Heart left ventricle (tissue), 16 donors: Measurements from ENCODE around the gene CTNND2. TPM values are rescaled to one million over a fixed set of nuclear protein-coding genes. Genes with fewer than 3 reads are reported as not detected.

ENCODE experiments used
- ATAC-seq, 4 donors: fragments of 200-7000 bp; cut with Tn5 transposase; one replicate each; pipeline ENCODE4 v1.9.1; 2020 to 2022; ENCODE audit warnings: moderate library complexity in 4 of 4, mild to moderate bottlenecking in 3 of 4, moderate number of reproducible peaks in 1 of 4
- DNase-seq, 5 donors: peaks; one replicate each; pipeline ENCODE4 v3.0.0-alpha.2; 2020
- H3K27ac ChIP-seq, 12 donors: fragments of 200-600 bp; sonication (generic) in 4 of 12; one replicate each; pipeline versions ENCODE4 v1.5.0 to v1.8.0; 2016 to 2022; ENCODE audit warnings: mild to moderate bottlenecking in 2 of 12
- H3K27me3 ChIP-seq, 9 donors: fragments of 200-600 bp; sonication (generic) in 2 of 9; one replicate each; pipeline versions ENCODE4 v1.5.1 to v1.8.0; 2016 to 2022; ENCODE audit warnings: mild to moderate bottlenecking in 3 of 9
- H3K36me3 ChIP-seq, 9 donors: fragments of 200-600 bp; sonication (generic) in 2 of 9; one replicate each; pipeline versions ENCODE4 v1.5.0 to v1.8.0; 2018 to 2022; ENCODE audit warnings: mild to moderate bottlenecking in 2 of 9
- H3K4me1 ChIP-seq, 12 donors: fragments of 200-600 bp; sonication (generic) in 4 of 12; one replicate each; pipeline versions ENCODE4 v1.5.0 to v1.8.0; 2016 to 2022; ENCODE audit warnings: mild to moderate bottlenecking in 3 of 12
- H3K4me3 ChIP-seq, 12 donors: fragments of 200-600 bp; sonication (generic) in 4 of 12; one replicate each; pipeline versions ENCODE4 v1.5.0 to v1.8.0; 2017 to 2022; ENCODE audit warnings: mild to moderate bottlenecking in 9 of 12, moderate library complexity in 4 of 12
- H3K9me3 ChIP-seq, 12 donors: fragments of 200-600 bp; sonication (generic) in 4 of 12; one replicate each; pipeline versions ENCODE4 v1.5.0 to v1.8.0; 2016 to 2022; ENCODE audit warnings: mild to moderate bottlenecking in 1 of 12
- CTCF ChIP-seq, 12 donors: fragments of 200-600 bp; sonication (generic) in 4 of 12; IDR thresholded peaks; one replicate each; pipeline versions ENCODE4 v1.5.0 to v1.8.0; 2018 to 2022; ENCODE audit warnings: antibody characterized with exemption in 12 of 12, mild to moderate bottlenecking in 5 of 12
- POLR2A ChIP-seq, 2 donors: fragments of 450-650 bp; IDR thresholded peaks; one replicate each; pipeline ENCODE4 v1.6.1; 2017; ENCODE audit warnings: antibody characterized with exemption in 2 of 2, mild to moderate bottlenecking in 2 of 2, moderate library complexity in 2 of 2
- WGBS, 4 donors: extraction: QIAGEN DNeasy Blood & Tissue Kit in 2 of 4; methylation state at CpG; one replicate each; pipeline versions ENCODE4 v1.1.5 to v1.1.7; 2013 to 2018; 5-methylcytosine and 5-hydroxymethylcytosine counted together
- intact Hi-C, 10 donors: fragments of 100-400 bp; cut with DNase I; formaldehyde crosslinking; loops; one replicate each; pipeline versions ENCODE4 v1.11.1 to v1.14.2; 2022
- polyA plus RNA-seq, 2 donors: library from polyadenylated mRNA; stranded (reverse); fragments of 200-250 nt; gene quantifications; one replicate each; pipeline ENCODE4 v1.2.3, GENCODE V29; 2013
- total RNA-seq, 9 donors: library from RNA; depleted of rRNA in 2 of 9; stranded (reverse); fragments of >200 nt in 2 of 9; fragmentation: NEBNext Ultra II Directional in 3 of 9; extraction: Animal tissue kit (Norgen Biotek cat#: 25700) in 3 of 9; gene quantifications; one replicate each; pipeline versions ENCODE4 v1.1.0 to v1.2.4, GENCODE V29; 2016 to 2023
- donor health status: ischemic (EF 13 %, LVEDD 7.1; RV severe dilation, severe dysfunction).
- donor health status: healthy with polysubstance abuse.
- donor health status: DM: no; HTN: yes; CAD: no.
- donor health status: DM: no; HTN: no; CAD: no.
- donor health status: ischemic (EF 25% LVEDD 6.9; RV normal size, moderate dysfunction).
- donor health status: ischemic (EF 25% LVEDD 5.7; RV mildly dilated, moderate dysfunction).
- donor health status: healthy.
- donor health status: DM: yes; HTN: yes; CAD: no.
- donor health status: ischemic (EF 35%, LVEDD 5.7; RV mildly dilated, moderate dysfunction).
- donor health status: nonischemic (EF 11% LVEDD 7.7; RV severe dilation, severe dysfunction).
- donor health status: DM: yes; HTN: yes; CAD: no.
- donor health status: PGD.
- donor health status: ischemic (EF 29% LVEDD 5.4; RV normal size, mild dysfunction).
- donor health status: nonischemic (EF 23%, LVEDD 6.1; RV moderate dilation, normal function).

The CTNND2 gene
- total and polyA plus RNA-seq, 11 donors = 4.0 to 36.8 (median 20.2) TPM

- 44 to 56% (median 52%) methylated on average over 2 of the region's 2 CpGs for WGBS, 4 donors
- Histone ChIP-seq H3K36me3 (no peaks in the 10 kb centered on the region), H3K4me1 (no peaks in the 10 kb centered on the region), H3K4me3 (no peak overlapping the region), H3K9me3 (no peaks in the 10 kb centered on the region), H3K27me3 (no peaks in the 10 kb centered on the region), H3K27ac (no peak overlapping the region)
- DNase-seq (no peak), ATAC-seq (no peak)
- intact Hi-C loops = no loop called here
- TF ChIP-seq POLR2A (IDR thresholded peaks at IDR 0.05) = no peak
- TF ChIP-seq CTCF (IDR thresholded peaks at IDR 0.05) = no peak
These were observed 127.2 kb downstream of the CTNND2 start for GRCh38 chr5:11777096-11777495.

- intact Hi-C loops = no loop called here
- 71 to 83% (median 77%) methylated on average over 2 of the region's 2 CpGs for WGBS, 4 donors
- Histone ChIP-seq H3K36me3 (no peaks in the 10 kb centered on the region), H3K9me3 (no peaks in the 10 kb centered on the region), H3K4me3 (no peak overlapping the region), H3K27me3 (no peaks in the 10 kb centered on the region), H3K27ac (no peak overlapping the region), H3K4me1 (no peaks in the 10 kb centered on the region)
- DNase-seq = no peak
- TF ChIP-seq CTCF (IDR thresholded peaks at IDR 0.05) = no peak
- no peak for TF ChIP-seq POLR2A (IDR thresholded peaks at IDR 0.05)
- no peak for ATAC-seq
These were observed 133.9 kb downstream of the CTNND2 start for GRCh38 chr5:11770310-11770709.

- TF ChIP-seq CTCF (IDR thresholded peaks at IDR 0.05) (no peak), POLR2A (IDR thresholded peaks at IDR 0.05) (no peak)
- Histone ChIP-seq H3K9me3 (peaks cover 0 to 16% (median 2%) of the 10 kb centered on the region in 12 donors), H3K4me3 (no peak overlapping the region), H3K36me3 (no peaks in the 10 kb centered on the region), H3K27ac (no peak overlapping the region), H3K4me1 (no peaks in the 10 kb centered on the region), H3K27me3 (no peaks in the 10 kb centered on the region)
- ATAC-seq = no peak
- WGBS, 4 donors = 83 to 90% (median 90%) methylated on average over 8 of the region's 8 CpGs
- intact Hi-C loops = no loop called here
- no peak for DNase-seq
These were observed 143.2 kb downstream of the CTNND2 start for GRCh38 chr5:11760934-11761603.

GRCh38 chr5:11758321-11758720 is 145.9 kb downstream of the CTNND2 start:
- WGBS, 4 donors = 55 to 64% (median 60%) methylated on average over 1 of the region's 1 CpG
- TF ChIP-seq CTCF (IDR thresholded peaks at IDR 0.05) (no peak), POLR2A (IDR thresholded peaks at IDR 0.05) (no peak)
- Histone ChIP-seq H3K4me1 (no peaks in the 10 kb centered on the region), H3K27ac (no peak overlapping the region), H3K36me3 (no peaks in the 10 kb centered on the region), H3K4me3 (no peak overlapping the region), H3K27me3 (no peaks in the 10 kb centered on the region), H3K9me3 (peaks cover 0 to 4% (median 0%) of the 10 kb centered on the region in 12 donors)
- DNase-seq (no peak), ATAC-seq (no peak)
- intact Hi-C loops = no loop called here
